GM18909 (cell line): ENCODE measurements around the gene BTBD7.

Source experiments
- ATAC-seq: cut with Tn5 transposase; IDR thresholded peaks from one replicate; pipeline ENCODE4 v1.9.1; 2021; ENCODE audit warnings: mild to moderate bottlenecking; ENCODE audit not compliant: unreplicated experiment, poor library complexity

Gene BTBD7

GRCh38 chr14:93331002-93331727 is 1.7 kb downstream of the BTBD7 start:
- ATAC-seq, result no peak

DNA sequence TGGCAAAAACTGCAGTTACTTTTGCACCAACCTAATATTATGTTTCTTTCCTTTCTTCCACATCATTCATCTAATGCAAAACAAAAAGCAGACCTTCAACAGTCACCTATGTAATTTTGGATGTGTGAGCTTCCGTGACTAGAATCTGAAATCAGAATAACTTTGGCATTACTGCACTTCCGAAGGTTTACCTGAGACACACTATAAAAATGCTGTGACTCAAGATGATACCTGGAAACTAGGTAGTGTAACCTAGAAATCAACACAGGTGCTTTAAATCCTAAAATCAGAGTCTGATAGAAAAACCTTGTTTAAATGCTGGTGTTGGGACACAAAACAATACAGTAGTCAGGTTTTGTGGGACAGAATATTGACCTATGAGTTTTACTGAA is 2.2 kb downstream of the BTBD7 start:
- no peak for ATAC-seq

- no peak for ATAC-seq
Observed at GRCh38 chr14:93329965-93330608, 2.7 kb downstream of the BTBD7 start.

- ATAC-seq, result no peak
Observed at GRCh38 chr14:93328546-93328945, 4.3 kb downstream of the BTBD7 start.

GRCh38 chr14:93326196-93326595 is 6.6 kb downstream of the BTBD7 start:
- no peak for ATAC-seq

DNA sequence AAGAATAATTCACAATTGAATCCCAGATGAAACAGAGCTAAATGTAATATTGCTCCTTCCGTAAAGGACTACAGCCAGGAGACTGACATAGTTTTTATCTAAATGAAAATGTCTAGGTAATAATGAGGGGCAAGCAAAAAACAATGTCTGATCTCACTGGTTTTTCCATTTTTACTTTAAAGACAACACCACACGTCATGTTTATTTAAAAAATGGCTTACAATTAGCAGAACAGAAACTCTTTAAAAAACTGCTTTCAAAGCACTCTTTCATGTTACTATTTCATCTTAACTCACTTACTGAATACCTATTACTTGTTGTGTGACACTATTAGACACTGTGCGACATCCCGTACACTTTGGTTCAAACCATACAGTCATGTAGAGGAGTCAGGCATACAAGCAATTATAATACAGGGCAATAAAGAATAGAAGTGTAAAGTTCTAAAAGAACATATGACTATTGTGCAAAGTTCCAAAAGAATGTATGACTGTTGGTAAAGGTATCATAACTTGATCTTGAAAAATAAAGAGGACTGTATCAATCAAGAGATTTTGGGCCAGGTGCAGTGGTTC is 9.1 kb downstream of the BTBD7 start:
- ATAC-seq, result no peak

DNA sequence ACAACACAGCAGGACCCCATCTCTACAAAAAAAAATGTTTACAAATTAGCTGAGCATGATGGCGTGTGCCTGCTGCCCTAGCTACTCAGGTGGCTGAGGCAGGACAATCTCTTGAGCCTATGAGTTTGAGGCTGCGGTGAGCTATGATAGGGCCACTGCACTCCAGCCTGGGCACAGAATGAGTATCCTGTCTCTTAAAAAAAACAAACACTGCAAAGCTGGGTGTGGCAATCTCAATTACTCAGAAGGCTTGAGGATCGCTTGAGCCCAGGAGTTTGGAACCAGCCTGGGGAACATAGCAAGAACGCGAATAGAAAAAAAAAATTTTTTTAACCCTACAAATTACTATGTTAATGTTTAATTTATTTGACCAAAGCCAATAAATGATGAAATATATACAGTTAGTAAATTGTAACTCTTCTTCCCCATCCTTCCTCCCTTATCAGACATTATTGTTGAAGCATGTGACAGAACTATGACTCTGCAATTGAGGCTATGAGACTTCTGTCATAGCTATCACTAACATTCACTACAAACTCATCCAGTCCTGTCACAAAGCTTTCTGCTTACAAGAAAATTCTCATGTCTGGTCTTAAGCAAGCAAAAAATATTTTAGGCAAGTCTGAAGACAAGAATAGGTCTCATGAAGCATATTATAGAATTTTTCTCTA is 9.8 kb downstream of the BTBD7 start:
- ATAC-seq, result no peak

- ATAC-seq, result no peak
Observed at GRCh38 chr14:93320489-93320888, 12.3 kb downstream of the BTBD7 start.

DNA sequence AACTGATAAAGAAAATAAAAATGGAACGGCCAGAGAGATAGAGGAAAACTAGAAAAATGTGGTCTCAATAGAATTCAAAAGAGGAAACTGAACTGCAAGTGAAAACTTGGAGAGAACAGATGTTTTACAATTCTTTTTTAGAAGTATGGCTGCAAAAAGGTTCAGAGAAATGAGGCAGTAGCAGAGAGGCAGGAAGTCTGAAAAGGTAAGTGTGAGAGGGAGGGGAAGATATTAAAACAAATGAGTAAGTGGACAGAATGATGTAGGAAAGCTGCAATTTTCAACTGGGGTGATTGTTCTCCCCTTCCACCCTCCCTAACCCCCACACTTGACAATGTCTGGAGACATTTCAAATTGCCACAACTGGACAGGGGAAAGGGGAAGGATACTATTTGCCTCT is 12.9 kb downstream of the BTBD7 start:
- ATAC-seq, result no peak

DNA sequence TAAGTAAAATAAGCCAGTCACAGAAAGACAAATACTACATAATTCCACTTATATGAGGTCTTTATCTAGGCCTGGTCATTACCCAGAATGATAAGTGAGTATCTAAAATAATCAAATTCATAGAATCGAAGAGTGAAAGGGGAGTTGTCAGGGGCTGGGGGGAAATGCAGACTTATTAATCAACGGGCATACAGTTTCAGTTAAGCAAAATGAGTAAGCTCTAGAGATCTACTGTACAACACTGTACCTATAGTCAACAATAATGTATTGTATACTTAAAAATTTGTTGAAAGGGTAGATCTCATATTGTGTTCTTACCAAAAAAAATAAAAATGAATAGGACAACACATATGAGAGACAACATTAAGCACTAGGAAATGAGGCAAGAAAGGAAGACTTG is 13.3 kb downstream of the BTBD7 start:
- no peak for ATAC-seq

DNA sequence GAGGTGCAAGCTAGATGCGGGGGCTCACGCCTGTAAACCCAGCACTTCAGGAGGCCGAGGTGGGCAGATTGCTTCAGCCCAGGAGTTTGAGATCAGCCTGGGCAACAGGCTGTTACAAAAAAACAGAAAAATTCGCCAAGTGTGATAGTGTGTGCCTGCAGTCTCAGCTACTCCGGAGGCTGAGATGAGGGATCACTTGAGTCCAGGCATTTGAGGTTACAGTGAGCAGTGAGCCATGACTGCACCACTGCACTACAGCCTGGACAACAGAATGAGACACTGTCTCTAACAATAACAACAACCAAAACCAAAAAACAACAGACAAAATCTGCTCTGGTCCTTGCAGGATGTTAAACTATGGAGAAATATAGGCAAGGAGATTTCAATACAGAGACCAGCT is 13.9 kb downstream of the BTBD7 start:
- no peak for ATAC-seq

DNA sequence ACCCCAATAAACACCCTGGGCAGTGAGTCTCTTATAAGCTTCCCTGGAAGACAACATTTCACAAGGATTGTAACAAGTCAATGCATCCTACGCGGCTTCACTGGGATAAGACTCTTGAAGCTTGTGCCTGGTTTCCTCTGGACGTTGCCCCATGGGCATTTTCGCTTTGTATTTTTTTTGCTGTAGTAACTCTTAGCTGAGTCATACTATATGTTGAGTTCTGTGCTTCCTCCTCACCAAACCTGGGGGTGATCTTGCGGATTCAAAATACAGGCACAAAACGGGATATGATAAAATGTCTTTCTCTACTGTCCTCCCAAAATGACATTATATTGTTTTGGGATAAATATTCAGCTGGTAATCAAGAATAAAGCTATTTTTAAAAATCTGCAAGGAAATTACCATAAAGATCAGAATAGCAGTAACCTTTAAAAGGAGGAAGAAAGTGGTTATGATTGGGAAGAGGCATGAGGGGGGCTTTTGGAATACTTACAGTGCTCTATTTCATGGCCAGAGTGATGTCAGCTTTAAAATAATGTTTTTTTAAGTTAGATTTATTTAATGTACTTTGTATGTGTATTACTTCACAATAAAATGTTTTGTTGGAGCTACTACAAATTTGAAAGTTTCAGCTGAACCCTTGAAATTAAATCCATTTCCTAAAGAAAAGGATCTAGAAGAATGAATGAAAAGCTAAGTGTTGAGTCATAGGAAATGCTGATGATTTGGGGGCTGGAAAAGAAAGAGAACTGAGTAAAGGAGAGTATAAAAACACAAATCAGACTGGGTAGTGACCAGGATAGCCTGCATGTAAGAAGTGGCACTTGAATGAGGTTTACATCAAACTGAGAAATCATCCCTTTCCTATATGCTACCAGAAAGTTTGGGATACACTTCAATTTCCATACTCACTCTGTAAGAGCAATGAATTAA is 14.7 kb downstream of the BTBD7 start:
- no peak for ATAC-seq

- ATAC-seq, result no peak
Observed at GRCh38 chr14:93317210-93317874, 15.5 kb downstream of the BTBD7 start.

GRCh38 chr14:93316716-93317115 is 16.1 kb downstream of the BTBD7 start:
- ATAC-seq, result no peak

GRCh38 chr14:93315575-93315974 is 17.3 kb downstream of the BTBD7 start:
- ATAC-seq, result no peak

DNA sequence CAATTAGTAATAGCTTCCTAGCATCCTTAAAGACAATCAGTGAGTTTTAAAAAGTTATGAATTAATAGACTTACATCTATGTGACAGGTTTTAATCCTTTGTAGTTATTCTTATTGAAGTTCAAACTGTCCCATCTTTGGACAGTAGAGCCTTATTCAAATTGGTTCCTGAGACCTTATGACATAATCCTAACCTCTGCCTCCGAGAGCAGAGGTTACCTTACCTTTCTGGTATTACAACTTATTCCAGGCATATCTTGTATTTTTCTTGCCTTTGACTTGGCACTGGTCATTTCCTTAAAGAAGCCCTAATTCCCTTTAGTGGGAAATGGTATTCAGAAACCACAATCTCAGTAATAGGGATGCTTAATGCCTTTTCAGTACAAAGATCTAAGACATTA is 21.8 kb downstream of the BTBD7 start:
- no peak for ATAC-seq

GRCh38 chr14:93309427-93309966 is 23.3 kb downstream of the BTBD7 start:
- no peak for ATAC-seq

DNA sequence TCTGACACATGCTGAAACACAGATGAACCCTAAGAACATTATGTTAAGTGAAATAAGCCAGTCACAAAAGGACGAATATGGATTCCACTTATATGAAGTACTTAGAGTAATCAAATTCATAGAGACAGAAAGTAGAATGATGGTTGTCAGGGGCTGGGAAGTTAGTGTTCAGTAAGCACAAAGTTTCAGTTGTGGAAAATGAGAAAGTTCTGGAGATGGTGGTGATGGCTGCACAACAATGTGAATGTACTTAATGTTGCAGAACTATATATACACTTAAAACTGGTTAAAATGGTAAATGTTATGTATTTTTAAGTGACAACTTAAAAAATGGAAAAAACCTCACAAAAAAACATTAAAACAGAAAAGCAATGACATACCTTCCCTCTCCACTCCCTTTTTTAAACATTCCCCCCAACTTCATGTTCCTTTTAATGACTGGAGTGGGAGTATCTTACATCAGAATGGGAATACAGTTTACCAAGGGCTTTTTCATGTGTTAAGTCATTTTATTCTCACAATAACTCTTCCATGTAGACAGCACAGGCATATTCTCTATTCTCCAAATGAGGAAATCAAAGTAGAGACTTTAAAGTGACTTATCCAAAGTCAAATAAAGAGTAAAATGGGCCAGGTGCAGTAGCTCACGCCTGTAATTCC is 24.0 kb downstream of the BTBD7 start:
- ATAC-seq, result no peak

DNA sequence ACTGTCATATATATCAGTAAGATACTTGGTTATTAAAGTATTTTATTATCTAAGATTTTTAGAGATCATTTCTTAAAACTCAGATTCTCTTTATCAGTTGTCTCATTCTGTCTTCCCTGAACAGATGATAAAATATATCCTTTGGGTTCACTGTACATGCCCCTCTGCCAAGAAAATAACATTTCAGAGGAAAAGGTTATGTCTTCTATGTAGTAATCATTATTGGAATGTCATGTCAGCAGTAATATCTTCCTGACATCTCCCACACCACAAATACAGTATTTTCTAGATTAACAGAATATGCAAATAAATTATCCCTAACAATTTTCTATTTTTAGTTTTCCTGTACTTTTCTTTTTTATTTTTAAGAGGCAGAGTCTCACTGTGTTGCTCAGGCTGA is 26.0 kb downstream of the BTBD7 start:
- no peak for ATAC-seq
